NCI-H146 treated with DMSO at 0.1 percent for 48 hours (cell line): ENCODE measurements around the gene LIMA1.
"Not testable (repeated sequence)": the region's sequence is repeated elsewhere in the genome, so short reads cannot be mapped to it uniquely, and the experiment has no call there.

Source experiments
- DNase-seq: peaks from one replicate; lab custom pipeline; 2025; ENCODE audit not compliant: unreplicated experiment; lab: John Stamatoyannopoulos, UW

The LIMA1 gene

GRCh38 chr12:50283229-50283923, at the start of gene LIMA1:
LIMA1 (minus strand) TSS chr12:50283520; CDS start chr12:50248751, 34,769 bp downstream.
- peak; percentile 88 for DNase-seq

GRCh38 chr12:50331745-50332144, 48.4 kb upstream of the LIMA1 start:
- DNase-seq, result no peak

GRCh38 chr12:50328664-50329063, 45.3 kb upstream of the LIMA1 start:
- not testable (repeated sequence) for DNase-seq

GRCh38 chr12:50326590-50327284, 43.4 kb upstream of the LIMA1 start:
- no peak for DNase-seq

- DNase-seq, result no peak
These were observed 42.6 kb upstream of the LIMA1 start for GRCh38 chr12:50325890-50326391.

- DNase-seq, result not testable (repeated sequence)
These were observed 41.5 kb upstream of the LIMA1 start for GRCh38 chr12:50324770-50325169.

GRCh38 chr12:50324077-50324476, 40.8 kb upstream of the LIMA1 start:
- DNase-seq, result not testable (repeated sequence)

GRCh38 chr12:50322206-50322605, 38.9 kb upstream of the LIMA1 start:
- no peak for DNase-seq

- DNase-seq, result no peak
These were observed 33.9 kb upstream of the LIMA1 start for GRCh38 chr12:50317203-50317602.

GRCh38 chr12:50315803-50316202, 32.5 kb upstream of the LIMA1 start:
- no peak for DNase-seq

GRCh38 chr12:50314636-50315312, 31.5 kb upstream of the LIMA1 start:
- DNase-seq, result peak; percentile 23

- DNase-seq, result not testable (repeated sequence)
These were observed 30.7 kb upstream of the LIMA1 start for GRCh38 chr12:50313971-50314370.

- DNase-seq, result no peak
These were observed 30.1 kb upstream of the LIMA1 start for GRCh38 chr12:50313256-50313931.

GRCh38 chr12:50311858-50312609, 28.7 kb upstream of the LIMA1 start:
- not testable (repeated sequence) for DNase-seq

GRCh38 chr12:50309950-50310349, 26.6 kb upstream of the LIMA1 start:
- no peak for DNase-seq

GRCh38 chr12:50302686-50303085, 19.4 kb upstream of the LIMA1 start:
- DNase-seq, result no peak

- no peak for DNase-seq
These were observed 14.7 kb upstream of the LIMA1 start for GRCh38 chr12:50297996-50298395.

GRCh38 chr12:50297027-50297426, 13.7 kb upstream of the LIMA1 start:
- DNase-seq, result no peak

- DNase-seq, result no peak
These were observed 13.2 kb upstream of the LIMA1 start for GRCh38 chr12:50296554-50296953.

- no peak for DNase-seq
These were observed 8.1 kb upstream of the LIMA1 start for GRCh38 chr12:50291377-50291776.
